EH (cell line): Measurements from ENCODE around the gene PTPRN2.

Experiments used
- DNase-seq: peaks from one replicate; pipeline ENCODE4 v3.0.0-alpha.2; 2015; ENCODE audit warnings: low read depth

Gene PTPRN2

GRCh38 chr7:157775560-157776332, 811.9 kb downstream of the PTPRN2 start:
- DNase-seq, result no peak

GRCh38 chr7:157775021-157775559, 812.5 kb downstream of the PTPRN2 start:
- DNase-seq, result no peak

GRCh38 chr7:157774495-157774894, 813.1 kb downstream of the PTPRN2 start:
- DNase-seq, result no peak

- DNase-seq, result no peak
Measured at GRCh38 chr7:157773361-157773760, 814.3 kb downstream of the PTPRN2 start.

GRCh38 chr7:157772486-157773130, 815.0 kb downstream of the PTPRN2 start:
- DNase-seq, result no peak

GRCh38 chr7:157771689-157772088, 815.9 kb downstream of the PTPRN2 start:
- DNase-seq, result no peak

- DNase-seq, result no peak
Measured at GRCh38 chr7:157770716-157771320, 816.8 kb downstream of the PTPRN2 start.

GRCh38 chr7:157769526-157770215, 818.0 kb downstream of the PTPRN2 start:
- DNase-seq, result no peak

- no peak for DNase-seq
Measured at GRCh38 chr7:157769086-157769485, 818.5 kb downstream of the PTPRN2 start.

GRCh38 chr7:157768198-157768597, 819.4 kb downstream of the PTPRN2 start:
- no peak for DNase-seq

- DNase-seq, result no peak
Measured at GRCh38 chr7:157767506-157768197, 820.0 kb downstream of the PTPRN2 start.

GRCh38 chr7:157766098-157766497, 821.5 kb downstream of the PTPRN2 start:
- DNase-seq, result no peak

- no peak for DNase-seq
Measured at GRCh38 chr7:157764946-157765537, 822.6 kb downstream of the PTPRN2 start.

GRCh38 chr7:157764193-157764592, 823.4 kb downstream of the PTPRN2 start:
- DNase-seq, result no peak

GRCh38 chr7:157763279-157764000, 824.2 kb downstream of the PTPRN2 start:
- DNase-seq, result no peak

GRCh38 chr7:157762824-157763223, 824.8 kb downstream of the PTPRN2 start:
- DNase-seq, result no peak

- DNase-seq, result no peak
Measured at GRCh38 chr7:157760004-157760730, 827.5 kb downstream of the PTPRN2 start.

- DNase-seq, result no peak
Measured at GRCh38 chr7:157759246-157759805, 828.3 kb downstream of the PTPRN2 start.

GRCh38 chr7:157758468-157759245, 829.0 kb downstream of the PTPRN2 start:
- no peak for DNase-seq
